ENCODE data around the gene ENTREP1.

DNA sequence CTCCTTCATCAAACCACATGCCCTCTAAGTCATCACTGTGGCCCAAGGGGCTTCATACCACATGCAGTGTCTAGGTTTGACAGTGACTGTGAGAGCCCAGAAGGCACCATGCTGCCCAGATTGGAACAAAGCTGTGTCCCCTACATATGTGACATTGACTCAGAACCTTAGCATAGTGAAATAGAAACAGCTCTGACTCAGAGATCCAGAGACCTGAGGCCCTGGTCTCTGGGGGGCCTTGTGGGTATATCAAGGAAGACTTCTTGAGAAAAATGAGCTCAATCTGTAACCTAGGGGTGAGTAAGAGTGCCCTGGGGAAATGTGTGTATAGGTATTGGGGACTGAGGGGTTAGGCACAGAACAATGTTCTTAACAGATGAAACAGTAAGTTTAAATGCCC lies 7.1 kb upstream of the ENTREP1 start:
- TF ChIP-seq, protein P1, sequence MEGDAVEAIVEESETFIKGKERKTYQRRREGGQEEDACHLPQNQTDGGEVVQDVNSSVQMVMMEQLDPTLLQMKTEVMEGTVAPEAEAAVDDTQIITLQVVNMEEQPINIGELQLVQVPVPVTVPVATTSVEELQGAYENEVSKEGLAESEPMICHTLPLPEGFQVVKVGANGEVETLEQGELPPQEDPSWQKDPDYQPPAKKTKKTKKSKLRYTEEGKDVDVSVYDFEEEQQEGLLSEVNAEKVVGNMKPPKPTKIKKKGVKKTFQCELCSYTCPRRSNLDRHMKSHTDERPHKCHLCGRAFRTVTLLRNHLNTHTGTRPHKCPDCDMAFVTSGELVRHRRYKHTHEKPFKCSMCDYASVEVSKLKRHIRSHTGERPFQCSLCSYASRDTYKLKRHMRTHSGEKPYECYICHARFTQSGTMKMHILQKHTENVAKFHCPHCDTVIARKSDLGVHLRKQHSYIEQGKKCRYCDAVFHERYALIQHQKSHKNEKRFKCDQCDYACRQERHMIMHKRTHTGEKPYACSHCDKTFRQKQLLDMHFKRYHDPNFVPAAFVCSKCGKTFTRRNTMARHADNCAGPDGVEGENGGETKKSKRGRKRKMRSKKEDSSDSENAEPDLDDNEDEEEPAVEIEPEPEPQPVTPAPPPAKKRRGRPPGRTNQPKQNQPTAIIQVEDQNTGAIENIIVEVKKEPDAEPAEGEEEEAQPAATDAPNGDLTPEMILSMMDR (conservative IDR thresholded peaks at IDR 0.05 in 1 of 2, IDR thresholded peaks at IDR 0.05 in 1 of 2; ENCODE audit: low read depth in 1 of 2, low read length in 2 of 2): no peak
- no peak for TF ChIP-seq EZH2 (IDR thresholded peaks at IDR 0.05; ENCODE audit: low read length, missing control alignments)

All from fibroblast of lung (primary cell).